Measurements from ENCODE around the gene INS.

Gene INS

DNA sequence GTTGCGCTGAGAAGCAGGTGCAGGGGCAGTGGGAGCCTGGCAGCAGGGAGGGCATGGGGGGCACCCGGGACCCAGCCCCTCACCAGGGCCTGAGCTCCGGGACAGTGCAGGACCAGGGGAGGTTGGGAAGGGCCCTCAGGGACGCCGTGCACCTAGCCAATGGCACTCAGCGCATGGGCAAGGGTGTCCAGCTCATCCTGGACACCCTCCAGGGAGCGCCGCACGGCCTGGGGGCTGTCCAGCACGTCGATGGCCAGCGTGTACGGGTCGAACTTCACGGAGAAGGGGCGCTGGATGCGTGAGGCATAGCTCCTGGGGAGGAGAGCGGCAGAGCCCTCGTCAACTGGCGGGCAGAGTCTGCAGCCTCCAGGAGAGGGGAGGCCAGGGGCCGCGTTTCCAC is 3.1 kb upstream of the INS start:
- no peak for DNase-seq

DNA sequence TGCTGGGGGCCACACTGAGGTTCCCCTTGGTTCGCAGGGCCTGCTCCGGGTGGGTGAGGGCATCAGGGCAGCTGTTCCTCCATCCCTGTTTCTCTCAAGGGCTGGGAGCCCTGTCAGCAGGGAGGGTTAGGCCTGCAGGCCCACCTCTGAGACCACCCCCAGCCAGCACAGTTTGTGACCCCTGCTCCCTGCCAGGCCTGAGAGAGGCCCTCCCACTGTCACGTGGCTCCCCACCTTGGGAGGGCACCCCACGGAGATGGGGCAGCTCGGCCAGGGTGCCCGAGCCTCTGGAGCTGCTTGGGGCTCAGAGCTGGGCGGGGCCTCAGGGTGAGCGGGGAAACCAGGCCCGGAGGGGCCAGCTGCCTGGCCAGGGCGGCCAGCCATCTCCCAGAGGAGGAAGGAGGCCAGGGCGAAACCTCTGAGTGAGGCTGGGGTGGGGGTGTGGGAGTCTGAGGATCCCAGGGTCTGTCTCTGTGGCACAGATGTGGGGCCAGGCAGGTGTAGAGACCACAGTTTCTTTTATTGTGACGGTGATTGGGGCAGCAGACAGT is 2.5 kb upstream of the INS start:
- DNase-seq: no peak

DNA sequence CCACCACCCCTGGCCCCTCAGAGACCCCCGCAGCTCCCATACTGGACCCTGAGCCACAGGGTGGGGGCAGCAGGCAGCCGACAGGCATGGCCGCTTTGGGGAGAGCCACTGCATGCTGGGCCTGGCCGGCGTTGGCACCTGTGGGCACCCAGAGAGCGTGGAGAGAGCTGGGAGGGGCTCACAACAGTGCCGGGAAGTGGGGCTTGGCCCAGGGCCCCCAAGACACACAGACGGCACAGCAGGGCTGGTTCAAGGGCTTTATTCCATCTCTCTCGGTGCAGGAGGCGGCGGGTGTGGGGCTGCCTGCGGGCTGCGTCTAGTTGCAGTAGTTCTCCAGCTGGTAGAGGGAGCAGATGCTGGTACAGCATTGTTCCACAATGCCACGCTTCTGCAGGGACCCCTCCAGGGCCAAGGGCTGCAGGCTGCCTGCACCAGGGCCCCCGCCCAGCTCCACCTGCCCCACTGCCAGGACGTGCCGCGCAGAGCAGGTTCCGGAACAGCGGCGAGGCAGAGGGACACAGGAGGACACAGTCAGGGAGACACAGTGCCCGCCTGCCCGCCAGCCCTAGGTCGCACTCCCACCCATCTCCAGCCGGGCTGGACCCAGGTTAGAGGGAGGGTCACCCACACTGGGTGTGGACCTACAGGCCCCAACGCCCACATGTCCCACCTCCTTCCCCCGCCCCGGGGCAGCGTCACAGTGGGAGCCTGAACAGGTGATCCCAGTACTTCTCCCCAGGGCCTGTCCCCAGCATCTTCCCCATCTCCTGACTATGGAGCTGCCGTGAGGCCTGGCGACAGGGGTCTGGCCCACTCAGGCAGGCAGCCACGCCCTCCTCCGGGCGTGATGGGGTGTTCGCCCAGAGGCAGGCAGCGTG is 1.2 kb downstream of the INS start:
- DNase-seq: no peak

DNA sequence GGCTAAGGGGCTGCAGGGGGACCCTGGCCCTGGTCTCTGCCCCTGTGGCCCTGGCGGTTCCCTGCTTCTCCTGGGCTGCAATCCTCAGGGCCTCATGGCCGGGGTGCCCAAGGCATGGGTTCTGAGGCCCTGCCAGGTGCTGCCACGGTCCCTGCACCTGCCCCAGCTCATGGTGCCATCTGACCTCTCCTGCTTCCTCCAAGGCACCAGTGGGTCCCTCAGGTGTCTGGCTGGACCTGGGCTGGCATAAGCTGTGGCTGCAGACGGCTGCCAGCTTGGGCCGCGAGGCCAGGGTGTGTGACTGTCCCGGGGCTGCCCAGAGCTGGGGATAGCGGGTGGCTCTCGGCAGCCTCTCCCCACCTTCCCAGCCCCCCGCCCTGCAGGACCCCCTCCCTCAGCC is 2.0 kb downstream of the INS start:
- no peak for DNase-seq

DNA sequence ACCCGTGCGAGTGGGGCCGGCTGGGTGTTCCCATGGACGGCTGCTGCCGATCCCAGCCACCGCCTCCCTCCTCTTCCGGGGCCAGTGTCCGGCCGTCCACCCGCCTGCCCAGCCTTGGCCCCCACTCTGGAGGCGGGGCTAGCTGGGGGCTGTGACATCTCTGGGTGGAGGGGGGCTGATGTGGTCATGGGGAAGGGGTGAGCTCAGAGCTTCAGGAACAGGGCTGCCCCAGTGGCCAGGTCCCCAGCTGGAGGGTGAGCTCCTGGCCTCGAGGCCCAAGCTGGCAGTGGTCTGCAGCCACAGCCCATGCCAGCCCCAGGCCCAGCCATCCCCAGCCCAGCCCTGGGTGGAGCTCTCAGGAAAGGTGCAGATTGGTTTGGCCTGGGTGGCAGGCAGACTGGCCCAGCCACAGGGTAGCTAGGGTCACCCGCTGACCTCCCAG is 2.7 kb downstream of the INS start:
- no peak for DNase-seq

DNA sequence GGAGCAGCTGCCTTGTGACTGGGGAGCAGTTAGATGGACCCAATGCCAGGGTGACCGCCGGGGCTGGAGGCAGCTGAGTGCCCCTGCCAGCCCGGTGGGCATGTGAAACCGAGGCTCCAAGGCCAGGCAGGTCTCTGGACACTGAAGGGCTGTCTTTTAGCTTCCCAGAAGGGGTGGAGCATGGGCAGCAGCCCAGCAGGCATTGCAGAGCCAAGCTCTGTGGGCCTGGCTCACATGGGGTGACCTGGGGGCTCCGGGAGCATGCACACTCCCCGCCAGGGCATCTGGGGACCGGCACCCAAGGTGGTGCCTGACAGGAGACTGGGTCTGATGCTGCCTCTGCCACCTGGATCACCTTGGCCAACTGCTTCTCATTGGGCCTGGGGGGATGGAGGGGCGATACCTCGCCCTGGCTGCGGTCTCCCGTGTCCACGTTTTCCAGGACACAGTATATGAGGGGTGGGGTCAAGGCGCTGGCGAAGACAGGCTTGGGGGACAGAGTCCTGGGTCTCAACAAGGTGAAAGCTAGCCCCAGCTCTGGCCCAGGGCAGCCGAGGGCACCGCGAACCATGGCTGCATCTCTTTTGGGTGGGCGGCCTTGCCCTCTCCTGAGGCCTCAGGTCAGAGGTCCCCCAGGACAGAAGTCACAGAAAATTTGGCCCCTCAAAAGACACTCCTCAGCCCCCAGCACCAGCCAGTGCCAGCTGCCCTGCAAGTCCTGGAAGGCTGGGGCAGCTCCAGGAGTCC is 3.5 kb downstream of the INS start:
- DNase-seq: no peak

DNA sequence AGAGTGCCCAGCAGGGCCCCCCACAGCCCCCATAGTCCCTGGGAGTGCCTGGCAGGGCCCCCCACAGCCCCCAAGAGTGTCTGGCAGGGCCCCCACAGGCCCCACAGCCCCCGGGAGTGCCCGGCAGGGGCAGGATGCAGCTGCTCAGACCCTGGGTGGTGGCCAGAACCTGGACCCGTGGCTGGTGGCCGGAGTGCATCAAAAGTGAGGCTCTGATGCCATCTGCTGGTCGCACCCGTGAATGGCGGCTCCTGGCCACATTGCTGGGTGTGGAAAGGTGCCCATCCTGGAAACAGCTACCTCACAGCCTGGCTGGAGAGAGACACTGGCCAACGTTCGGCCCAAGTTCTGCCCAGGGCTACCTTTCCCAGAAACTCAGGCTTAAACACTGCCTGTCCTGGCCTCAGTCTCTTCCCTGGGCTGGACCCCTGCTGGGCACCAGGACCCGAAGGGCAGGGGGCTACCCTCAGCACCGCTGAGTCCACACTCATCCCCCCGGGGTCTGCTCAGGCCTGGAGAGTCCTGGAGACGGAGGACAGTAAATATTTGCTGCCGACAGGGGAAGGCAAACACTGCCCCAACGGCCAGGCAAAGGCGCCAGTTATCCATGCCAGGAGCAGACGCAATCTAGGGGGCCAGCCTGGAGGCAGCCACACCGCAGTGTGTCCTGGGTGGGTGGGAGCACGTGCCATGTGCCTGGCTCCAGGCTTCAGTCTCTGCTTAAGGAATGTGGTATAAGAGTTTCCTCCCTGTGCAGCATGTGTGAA is 4.4 kb downstream of the INS start:
- DNase-seq: peak; percentile 68

DNA sequence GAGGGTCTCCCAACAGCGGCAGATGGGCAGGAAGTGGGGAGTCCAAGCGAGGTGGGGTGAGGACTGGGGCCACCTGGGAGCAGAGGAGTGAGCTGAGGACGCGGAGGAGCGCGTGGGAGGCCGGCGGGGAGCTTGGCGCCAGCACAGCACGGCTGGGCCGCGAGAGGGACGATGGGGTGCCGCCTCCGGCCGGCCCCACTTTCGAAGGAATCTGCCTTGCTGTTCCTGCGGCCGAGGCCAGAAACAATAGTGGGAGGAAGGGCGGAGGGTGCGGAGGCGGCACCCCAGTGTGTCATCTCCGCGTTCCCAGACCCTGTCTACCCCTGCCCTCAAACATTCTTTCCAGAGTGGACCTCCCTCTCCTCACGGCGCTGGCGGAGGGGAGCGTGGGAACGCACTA is 5.5 kb downstream of the INS start:
- DNase-seq: no peak

DNA sequence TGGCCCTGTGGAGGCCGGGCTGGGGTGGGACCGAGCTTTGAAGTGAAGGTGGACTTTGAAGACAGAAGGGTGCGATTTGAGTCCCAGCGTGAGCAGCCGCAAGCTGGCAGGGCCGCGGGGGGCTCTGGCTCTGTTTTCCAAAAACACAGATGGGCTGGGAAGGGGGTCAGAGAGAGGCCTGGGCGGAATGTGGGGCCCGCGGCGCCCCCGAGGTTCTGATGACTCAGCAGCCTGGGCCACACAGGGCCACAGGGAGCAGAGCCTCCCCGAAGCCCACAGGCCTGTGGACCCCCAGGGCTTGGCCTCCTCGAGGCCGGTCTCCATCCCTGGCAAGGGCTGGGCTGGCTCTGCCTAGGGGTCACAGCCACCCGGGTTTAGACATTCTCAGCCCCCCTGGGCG is 6.1 kb downstream of the INS start:
- DNase-seq: no peak

DNA sequence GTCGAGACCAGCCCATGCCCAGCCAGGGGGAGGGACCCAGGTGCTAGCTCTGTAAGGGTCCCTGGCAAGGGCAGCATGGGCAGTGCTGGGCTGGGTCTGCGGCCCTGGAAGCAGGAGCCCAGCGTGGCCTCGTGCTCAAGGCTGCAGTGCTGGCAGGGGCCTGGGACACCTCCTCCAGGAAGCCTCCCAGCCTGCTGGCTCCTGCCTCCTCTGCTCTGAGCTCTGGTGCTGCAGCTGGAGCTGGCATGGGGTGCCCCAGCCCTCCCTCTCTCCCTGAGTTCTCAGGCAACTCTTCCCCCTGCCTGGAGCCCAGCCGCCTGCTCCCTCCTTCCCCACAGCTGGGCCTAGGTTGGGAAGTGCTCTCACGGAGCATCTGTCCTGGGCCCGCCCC is 6.8 kb downstream of the INS start:
- no peak for DNase-seq

DNA sequence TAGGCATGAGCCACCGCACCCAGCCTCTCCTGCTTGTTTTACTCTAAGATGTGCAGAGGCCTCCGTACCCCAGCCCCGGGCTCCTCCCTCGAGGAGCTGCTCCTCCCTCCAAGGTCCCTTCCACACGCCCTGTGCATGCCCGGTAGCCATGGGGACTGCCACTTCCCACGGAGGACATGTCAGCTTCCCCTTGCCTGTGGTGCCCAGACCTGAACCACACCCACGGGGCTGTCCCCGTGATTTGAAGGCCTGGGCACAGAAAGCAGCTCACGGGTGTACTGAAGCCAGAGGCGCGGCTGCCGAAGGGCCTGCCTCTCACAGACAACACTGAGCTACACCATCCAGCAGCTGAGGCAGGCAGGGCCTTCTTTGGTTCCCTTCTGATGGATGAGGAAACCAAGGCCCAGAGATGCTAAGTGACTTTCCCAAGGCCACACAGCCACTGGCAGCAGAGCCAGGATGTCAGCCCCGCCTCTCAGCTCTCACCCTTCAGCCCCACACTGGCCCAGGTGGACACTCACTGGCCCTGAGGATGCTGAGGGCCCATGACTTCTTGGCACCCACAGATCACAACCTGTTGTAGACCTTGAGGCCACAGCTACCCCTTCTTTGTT is 7.3 kb downstream of the INS start:
- no peak for DNase-seq

DNA sequence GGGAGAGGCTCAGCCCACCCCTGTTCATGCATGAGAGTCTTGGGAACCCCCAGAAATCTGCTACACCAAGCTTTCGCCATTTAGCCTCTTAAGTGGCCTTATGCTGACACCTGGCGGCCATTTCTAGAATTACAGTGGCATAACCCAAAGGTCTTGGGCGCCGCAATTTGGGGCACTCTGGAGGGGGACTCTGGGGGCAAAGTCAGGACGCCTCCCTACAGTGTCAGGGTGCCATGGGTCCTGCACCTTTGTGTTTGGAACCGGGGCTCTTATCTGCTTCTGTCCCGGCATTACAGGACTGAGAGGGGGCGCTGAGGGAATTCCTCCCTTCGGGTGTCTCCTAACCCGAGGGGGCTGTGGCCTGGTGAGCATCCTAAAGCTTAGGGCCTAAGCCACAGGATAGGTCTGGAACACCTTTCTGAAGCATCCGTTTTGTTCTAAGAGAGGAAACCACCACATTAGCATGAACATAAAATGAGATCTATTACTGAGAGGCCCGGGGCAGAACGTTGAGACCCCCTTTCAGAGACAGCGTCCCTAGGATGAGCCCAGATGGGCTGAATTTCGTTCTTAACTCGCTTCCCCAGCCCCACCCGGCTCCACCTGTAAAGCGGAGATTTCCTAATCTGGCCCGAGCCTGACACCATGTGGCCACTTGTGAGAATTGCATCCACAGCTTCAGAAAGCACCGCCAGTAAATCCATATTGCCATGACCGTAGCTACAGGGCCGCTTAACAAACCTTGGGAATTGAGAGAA is 9.3 kb downstream of the INS start:
- DNase-seq: peak; percentile 88

DNA sequence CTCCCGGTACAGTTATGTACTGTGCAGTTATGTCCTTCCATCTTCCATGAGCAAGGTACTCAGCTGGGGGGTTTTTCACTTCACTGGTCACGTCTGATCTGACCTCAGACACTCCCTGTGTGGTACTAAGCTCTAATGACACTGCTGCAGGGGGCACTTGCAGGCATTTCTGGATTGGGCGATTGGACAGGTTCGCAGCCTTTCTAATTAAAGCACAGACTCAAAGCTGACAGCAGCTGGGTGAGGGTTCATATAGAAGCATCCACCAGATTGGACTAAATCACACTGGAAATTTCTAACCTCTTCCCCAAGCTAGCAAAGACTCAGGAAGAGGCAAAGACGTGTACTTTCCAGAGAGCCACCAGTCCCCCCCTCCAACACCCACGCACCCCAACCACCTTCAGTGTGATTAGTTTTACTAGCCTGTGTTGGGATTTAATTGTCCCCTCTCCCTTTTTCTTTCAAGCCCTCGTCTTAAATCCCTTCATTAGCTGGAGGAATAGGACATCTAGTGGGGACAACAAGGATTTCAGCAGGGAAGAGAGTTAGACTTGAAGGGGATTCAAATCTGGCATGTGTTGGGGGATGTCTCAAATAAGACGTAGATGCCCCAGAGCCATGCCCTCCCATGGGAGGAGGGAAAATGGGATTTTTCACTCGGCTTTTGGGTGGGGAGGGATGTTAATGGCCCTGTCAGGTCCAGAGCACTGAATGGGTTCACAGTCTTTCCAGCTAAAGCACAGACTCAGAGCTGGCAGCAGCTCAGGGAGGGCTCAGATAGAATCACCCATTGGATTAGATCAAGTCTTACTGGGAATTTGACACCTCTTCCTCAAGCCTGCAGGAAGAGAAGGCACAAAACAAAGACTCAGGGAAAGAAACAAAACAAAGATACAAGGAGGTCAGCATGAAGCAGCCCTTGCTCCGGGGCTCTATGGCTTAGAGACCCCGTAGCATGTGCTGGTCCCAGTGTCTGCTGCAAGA is 10.9 kb downstream of the INS start:
- peak; percentile 55 for DNase-seq

DNA sequence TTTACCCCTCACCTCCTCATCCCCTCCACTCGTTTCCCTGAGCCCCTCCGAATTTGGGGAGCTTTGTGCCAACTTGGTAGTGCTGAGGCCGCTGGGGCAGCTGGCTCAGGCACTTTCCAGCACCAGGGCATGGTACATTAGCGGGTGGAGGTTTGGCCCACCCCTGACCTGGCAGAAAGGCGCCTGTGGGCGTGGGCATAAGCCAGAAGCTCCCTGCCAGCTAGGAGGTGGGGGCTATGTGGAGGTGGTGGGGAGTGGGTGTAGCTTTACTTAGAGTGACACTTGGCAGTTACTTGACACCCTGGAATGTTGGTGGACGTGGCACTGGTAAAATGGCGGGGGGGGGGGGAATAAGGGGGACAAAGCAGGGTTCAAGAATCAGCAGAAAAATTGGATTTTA is 11.5 kb downstream of the INS start:
- no peak for DNase-seq

DNA sequence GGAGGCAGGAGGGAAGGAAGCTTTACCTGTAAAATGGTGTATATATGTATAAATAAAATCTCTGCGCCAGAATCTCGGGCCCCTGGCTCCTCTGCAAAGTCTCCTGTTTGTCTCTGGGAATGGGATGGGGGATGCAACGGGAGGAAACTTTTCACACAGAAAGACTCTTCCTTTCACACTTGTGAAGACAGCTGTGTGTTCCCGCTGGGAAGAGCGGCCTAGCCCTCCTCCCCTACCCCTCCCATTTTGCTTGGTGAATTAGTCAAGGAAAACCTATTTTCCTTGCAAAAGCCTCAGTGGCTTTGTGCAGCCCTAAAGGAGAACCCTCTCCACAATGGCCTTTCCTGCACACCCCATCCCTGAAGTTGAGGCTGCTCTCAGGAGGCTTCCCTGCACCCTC is 12.4 kb downstream of the INS start:
- no peak for DNase-seq

DNA sequence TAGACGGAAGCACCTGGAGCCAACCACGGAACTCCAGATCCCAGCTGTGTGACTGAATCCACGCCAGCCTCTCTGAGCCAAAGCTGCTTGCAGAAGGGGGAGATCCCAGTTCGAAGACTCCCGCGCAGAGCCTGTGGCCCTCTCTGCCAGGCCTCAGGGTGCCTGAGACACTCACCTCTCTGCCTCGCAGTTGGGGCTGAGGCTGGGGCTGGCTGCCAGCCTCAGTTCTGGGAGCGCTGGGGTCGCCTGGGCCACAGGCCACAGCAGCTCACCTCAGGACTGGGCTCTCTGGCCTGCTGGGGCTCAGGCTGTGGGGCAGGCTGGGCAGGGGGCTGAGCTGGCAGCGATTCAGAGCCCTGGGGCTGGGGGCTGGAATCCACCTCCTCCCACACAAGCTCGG is 13.6 kb downstream of the INS start:
- no peak for DNase-seq

DNA sequence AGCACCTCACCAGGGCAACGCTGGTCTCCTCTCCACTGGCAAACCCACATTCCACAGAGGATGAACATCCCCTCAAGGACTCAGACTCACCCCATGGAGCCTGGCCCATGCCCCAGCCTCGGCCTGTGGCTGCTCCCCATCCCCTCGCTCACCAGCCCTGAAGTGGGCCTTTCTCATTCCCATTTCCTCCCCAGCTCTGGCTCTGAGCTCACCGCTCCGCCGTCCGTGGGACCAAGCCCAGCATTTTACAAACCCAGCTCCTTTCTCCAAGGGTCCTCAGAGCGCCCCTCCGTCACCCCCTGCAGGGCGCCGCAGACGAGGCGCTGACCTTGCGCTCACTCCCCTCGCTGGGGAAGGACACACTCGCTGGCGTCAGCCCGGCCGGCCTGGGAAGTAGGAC is 15.0 kb downstream of the INS start:
- DNase-seq: no peak

DNA sequence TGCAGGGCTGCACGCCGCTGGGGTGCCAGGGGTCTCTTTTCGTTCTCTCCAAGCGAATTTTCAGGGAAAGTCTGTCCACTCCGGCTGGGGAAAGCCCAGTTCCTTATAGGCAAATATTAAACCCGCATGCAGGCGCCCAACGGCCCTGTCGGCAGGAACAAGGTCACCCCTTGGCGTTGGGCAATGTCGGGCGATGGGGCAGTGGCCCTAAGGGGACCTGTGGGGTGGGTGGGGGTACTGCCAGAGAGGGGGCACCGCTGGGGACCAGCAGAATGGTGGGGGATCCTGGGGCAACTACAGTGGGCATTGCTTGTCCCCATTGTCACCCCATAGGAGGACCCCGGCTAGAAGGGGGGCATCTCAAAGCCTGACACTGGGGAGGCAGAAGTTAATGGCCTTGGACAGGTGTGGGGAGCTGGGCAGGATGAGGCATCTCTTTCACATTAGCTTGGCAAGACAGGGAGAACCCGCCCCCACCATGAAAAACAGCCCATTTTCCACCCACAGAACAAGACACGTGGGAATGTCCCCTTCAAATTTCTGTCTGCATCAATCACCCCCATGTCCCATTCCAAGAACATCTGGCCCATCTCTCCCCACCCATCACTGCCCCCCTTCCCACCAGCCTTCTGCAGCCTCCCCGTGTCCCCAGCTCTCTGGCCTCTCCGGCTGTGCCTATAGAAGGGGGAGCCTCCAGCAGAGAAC is 16.3 kb downstream of the INS start:
- no peak for DNase-seq

DNA sequence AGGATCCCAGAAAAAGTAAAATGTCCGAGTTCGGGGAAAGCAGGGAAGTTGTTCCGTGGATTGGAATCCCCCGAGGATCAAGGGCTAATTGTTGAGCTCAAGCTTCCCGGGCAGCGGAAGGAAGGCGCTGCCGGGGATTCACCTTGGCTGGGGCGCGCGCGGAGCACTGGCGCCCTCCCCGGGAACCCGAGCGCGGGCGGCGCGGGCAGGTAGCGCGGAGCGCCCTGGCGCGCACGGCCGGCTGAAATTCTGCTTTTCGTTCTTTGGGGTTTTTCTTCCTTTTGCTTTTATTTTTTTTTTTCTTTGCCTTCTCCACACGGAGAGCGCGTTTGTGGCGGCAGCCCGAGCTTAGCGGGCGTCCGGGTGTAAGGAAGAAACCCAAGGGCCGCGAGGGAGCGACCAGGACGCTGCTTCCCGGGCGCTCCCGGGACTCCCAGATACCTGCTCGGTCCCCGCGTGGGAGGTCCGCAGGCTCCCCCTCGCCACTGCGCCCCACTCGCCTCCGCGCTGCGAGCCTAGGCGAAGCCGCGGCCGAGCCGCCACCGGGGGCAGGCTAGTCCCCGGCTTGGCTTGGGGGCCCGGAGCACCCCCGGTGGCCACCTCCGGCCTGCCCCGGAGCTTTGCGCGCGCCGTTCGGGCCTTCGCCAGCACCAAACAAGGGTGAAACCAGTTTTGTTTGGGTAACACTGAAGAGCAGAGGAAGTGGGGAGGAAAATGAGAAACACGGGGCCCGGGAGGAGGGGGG is 17.0 kb downstream of the INS start:
- no peak for DNase-seq

DNA sequence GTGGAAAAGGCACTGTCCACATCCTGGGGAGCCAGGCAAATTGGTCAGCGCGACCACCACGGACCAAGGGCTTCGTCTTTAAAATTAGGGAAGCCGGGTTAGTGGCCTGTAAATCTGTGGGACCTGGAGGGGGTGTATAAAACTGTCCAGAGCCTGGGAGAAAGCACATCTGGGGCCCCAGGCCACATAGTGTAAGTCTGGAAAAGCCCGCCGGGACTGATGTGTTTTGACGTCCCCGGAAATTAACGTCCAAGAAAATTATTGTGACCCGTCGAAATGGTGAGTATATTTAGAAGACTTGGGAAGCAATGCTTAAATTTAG is 17.6 kb downstream of the INS start:
- DNase-seq: no peak
